Esophagus muscularis mucosa (tissue), 4 donors: Measurements from ENCODE around the gene CHRNG. TPM values are rescaled to one million over a fixed set of nuclear protein-coding genes. Genes with fewer than 3 reads are reported as not detected.

Experiments used
- DNase-seq: peaks from one replicate; pipeline ENCODE4 v3.0.0-alpha.2; 2017; ENCODE audit errors: extremely low spot score
- H3K27ac ChIP-seq, 4 donors: fragments of 200-600 bp; sonication (generic); replicated peaks in 1 of 4; 1 replicate in 3 of 4; 2 replicates in 1 of 4; pipeline ENCODE4 v1.5.1; 2016 to 2019; ENCODE audit warnings: mild to moderate bottlenecking in 1 of 4
- H3K27me3 ChIP-seq, 4 donors: fragments of 200-600 bp; sonication (generic); one replicate each; pipeline versions ENCODE4 v1.5.1 to v1.6.0; 2016 to 2019
- H3K36me3 ChIP-seq, 4 donors: fragments of 200-600 bp; sonication (generic); one replicate each; pipeline ENCODE4 v1.5.1; 2016 to 2019
- H3K4me1 ChIP-seq, 4 donors: fragments of 200-600 bp; sonication (generic); one replicate each; pipeline ENCODE4 v1.5.1; 2016 to 2019
- H3K4me3 ChIP-seq, 4 donors: fragments of 200-600 bp; sonication (generic); 1 replicate in 2 of 4; 2 replicates in 2 of 4; pipeline ENCODE4 v1.5.1; 2016 to 2019; ENCODE audit warnings: mild to moderate bottlenecking in 4 of 4, moderate library complexity in 1 of 4
- H3K9me3 ChIP-seq, 4 donors: fragments of 200-600 bp; sonication (generic); 1 replicate in 3 of 4; 2 replicates in 1 of 4; pipeline ENCODE4 v1.5.1; 2016 to 2019
- EP300 ChIP-seq: sonication (generic); formaldehyde crosslinking; IDR thresholded peaks from one replicate; pipeline ENCODE4 v1.6.1; 2017; ENCODE audit warnings: antibody characterized with exemption
- POLR2A ChIP-seq: fragments of 450-650 bp; IDR thresholded peaks from one replicate; pipeline ENCODE4 v1.6.1; 2017; ENCODE audit warnings: antibody characterized with exemption, moderate library complexity, mild to moderate bottlenecking, low read depth
- POLR2AphosphoS5 ChIP-seq, 2 donors: sonication (generic); formaldehyde crosslinking; IDR thresholded peaks; one replicate each; pipeline ENCODE4 v1.6.1; 2017; ENCODE audit warnings: antibody characterized with exemption in 2 of 2
- WGBS: methylation state at CpG from one replicate; pipeline ENCODE4 v1.1.5; 2018; 5-methylcytosine and 5-hydroxymethylcytosine counted together
- intact Hi-C: fragments of 100-400 bp; cut with DNase I; formaldehyde crosslinking; loops from one replicate; pipeline ENCODE4 v1.15.1; 2023
- total RNA-seq, 4 donors: library from RNA; depleted of rRNA; stranded (reverse); fragments of >200 nt; gene quantifications; one replicate each; pipeline versions ENCODE4 v1.1.0 to v1.2.1, GENCODE V29; 2016
- TF ChIP-seq, protein P1 (sequence below), 3 experiments: fragments of 200-600 bp in 2 of 3; fragments of 450-650 bp in 1 of 3; sonication (generic) in 2 of 3; IDR thresholded peaks; one replicate each; pipeline ENCODE4 v1.5.1; 2017 to 2019; ENCODE audit warnings: antibody characterized with exemption in 3 of 3, mild to moderate bottlenecking in 2 of 3, moderate library complexity in 1 of 3

CHRNG gene
- total RNA-seq, 4 donors from 2014 or later, result not detected

DNA sequence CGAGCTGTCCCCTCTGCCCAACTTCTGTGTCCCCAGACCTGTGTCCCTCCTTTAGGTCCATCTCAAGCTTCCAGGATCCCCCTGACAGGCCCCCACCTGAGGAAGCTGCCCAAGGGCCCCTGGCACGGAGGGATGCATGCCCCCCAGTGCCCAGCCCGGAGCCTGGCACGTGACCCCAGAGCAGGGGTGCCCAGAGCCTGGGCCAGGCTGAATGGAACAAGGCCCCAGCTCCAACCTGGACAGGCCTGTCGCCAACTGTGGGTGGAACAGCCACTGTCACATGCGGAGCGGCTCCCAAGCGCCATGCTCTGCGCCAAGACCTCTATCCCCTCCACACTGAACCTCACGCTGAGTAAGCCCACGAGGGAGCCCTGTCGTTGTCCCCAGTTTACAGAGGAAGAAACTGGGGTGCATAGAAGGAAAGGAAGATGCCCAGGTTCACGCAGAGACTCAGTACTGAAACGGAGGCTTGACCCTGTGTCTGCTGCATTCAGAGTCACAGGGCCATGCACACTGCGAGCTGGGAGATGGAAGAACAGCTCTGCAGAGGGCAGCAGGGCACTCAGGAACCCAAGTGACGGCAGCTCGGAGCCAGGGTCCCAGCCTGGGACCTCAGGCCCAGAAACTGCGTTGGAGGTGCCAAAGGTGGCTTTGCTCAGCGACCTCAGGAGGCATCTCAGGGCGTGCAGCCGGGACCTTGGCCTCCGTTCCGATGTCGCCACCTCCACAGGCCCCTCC lies 46.4 kb upstream of the CHRNG start:
- Histone ChIP-seq H3K36me3 (no peaks in the 10 kb centered on the region), H3K27ac (no peak overlapping the region), H3K4me3 (no peak overlapping the region), H3K4me1 (no peaks in the 10 kb centered on the region), H3K9me3 (no peaks in the 10 kb centered on the region), H3K27me3 (peaks cover 0 to 47% (median 0%) of the 10 kb centered on the region in 4 donors)
- TF ChIP-seq, protein P1, sequence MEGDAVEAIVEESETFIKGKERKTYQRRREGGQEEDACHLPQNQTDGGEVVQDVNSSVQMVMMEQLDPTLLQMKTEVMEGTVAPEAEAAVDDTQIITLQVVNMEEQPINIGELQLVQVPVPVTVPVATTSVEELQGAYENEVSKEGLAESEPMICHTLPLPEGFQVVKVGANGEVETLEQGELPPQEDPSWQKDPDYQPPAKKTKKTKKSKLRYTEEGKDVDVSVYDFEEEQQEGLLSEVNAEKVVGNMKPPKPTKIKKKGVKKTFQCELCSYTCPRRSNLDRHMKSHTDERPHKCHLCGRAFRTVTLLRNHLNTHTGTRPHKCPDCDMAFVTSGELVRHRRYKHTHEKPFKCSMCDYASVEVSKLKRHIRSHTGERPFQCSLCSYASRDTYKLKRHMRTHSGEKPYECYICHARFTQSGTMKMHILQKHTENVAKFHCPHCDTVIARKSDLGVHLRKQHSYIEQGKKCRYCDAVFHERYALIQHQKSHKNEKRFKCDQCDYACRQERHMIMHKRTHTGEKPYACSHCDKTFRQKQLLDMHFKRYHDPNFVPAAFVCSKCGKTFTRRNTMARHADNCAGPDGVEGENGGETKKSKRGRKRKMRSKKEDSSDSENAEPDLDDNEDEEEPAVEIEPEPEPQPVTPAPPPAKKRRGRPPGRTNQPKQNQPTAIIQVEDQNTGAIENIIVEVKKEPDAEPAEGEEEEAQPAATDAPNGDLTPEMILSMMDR (IDR thresholded peaks at IDR 0.05), result no peak
- TF ChIP-seq POLR2AphosphoS5 (IDR thresholded peaks at IDR 0.05) (no peak), EP300 (no peak), POLR2A (no peak)
- WGBS, result 83% methylated on average over 21 of the region's 24 CpGs
- no peak for DNase-seq
- intact Hi-C loops, result no loop called here

GRCh38 chr2:232493701-232494474 lies 45.6 kb upstream of the CHRNG start:
- H3K36me3 ChIP-seq, result no peaks in the 10 kb centered on the region
- no peak for DNase-seq
- no peaks in the 10 kb centered on the region for H3K4me1 ChIP-seq
- WGBS, result 83% methylated on average over 10 of the region's 10 CpGs
- TF ChIP-seq, protein P1 (IDR thresholded peaks at IDR 0.05), result no peak
- TF ChIP-seq POLR2AphosphoS5 (IDR thresholded peaks at IDR 0.05) (no peak), EP300 (no peak)
- peaks cover 0 to 40% (median 0%) of the 10 kb centered on the region in 4 donors for H3K27me3 ChIP-seq
- no peak overlapping the region for H3K4me3 ChIP-seq
- no peak overlapping the region for H3K27ac ChIP-seq
- H3K9me3 ChIP-seq, result no peaks in the 10 kb centered on the region
- intact Hi-C loops, result no loop called here

GRCh38 chr2:232494542-232494941 lies 45.0 kb upstream of the CHRNG start:
- TF ChIP-seq, protein P1 (IDR thresholded peaks at IDR 0.05), result no peak
- TF ChIP-seq EP300 (no peak), POLR2A (no peak), POLR2AphosphoS5 (IDR thresholded peaks at IDR 0.05) (no peak)
- peaks cover 0 to 33% (median 0%) of the 10 kb centered on the region in 4 donors for H3K27me3 ChIP-seq
- H3K9me3 ChIP-seq, result no peaks in the 10 kb centered on the region
- no peaks in the 10 kb centered on the region for H3K36me3 ChIP-seq
- 98% methylated on average over 4 of the region's 5 CpGs for WGBS
- DNase-seq, result no peak
- H3K27ac ChIP-seq, result no peak overlapping the region
- no peak overlapping the region for H3K4me3 ChIP-seq
- H3K4me1 ChIP-seq, result no peaks in the 10 kb centered on the region
- intact Hi-C loops, result no loop called here

GRCh38 chr2:232495292-232495691 lies 44.2 kb upstream of the CHRNG start:
- TF ChIP-seq EP300 (no peak), POLR2AphosphoS5 (IDR thresholded peaks at IDR 0.05) (no peak), POLR2A (no peak)
- TF ChIP-seq, protein P1 (IDR thresholded peaks at IDR 0.05), result no peak
- intact Hi-C loops, result no loop called here
- 90% methylated on average over 7 of the region's 7 CpGs for WGBS

More at GRCh38 chr2:232495292-232495691, 44.2 kb upstream of the CHRNG start:
- no peak overlapping the region for H3K4me3 ChIP-seq
- H3K36me3 ChIP-seq, result no peaks in the 10 kb centered on the region
- no peaks in the 10 kb centered on the region for H3K9me3 ChIP-seq
- DNase-seq, result no peak
- no peak overlapping the region for H3K27ac ChIP-seq
- peaks cover 0 to 27% (median 0%) of the 10 kb centered on the region in 4 donors for H3K27me3 ChIP-seq
- no peaks in the 10 kb centered on the region for H3K4me1 ChIP-seq
